Measurements from ENCODE around the gene KCTD6.

- TF ChIP-seq, protein P1, sequence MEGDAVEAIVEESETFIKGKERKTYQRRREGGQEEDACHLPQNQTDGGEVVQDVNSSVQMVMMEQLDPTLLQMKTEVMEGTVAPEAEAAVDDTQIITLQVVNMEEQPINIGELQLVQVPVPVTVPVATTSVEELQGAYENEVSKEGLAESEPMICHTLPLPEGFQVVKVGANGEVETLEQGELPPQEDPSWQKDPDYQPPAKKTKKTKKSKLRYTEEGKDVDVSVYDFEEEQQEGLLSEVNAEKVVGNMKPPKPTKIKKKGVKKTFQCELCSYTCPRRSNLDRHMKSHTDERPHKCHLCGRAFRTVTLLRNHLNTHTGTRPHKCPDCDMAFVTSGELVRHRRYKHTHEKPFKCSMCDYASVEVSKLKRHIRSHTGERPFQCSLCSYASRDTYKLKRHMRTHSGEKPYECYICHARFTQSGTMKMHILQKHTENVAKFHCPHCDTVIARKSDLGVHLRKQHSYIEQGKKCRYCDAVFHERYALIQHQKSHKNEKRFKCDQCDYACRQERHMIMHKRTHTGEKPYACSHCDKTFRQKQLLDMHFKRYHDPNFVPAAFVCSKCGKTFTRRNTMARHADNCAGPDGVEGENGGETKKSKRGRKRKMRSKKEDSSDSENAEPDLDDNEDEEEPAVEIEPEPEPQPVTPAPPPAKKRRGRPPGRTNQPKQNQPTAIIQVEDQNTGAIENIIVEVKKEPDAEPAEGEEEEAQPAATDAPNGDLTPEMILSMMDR (IDR thresholded peaks at IDR 0.05) = no peak
- no peak for TF ChIP-seq POLR2A (IDR thresholded peaks at IDR 0.05)
Measured at GRCh38 chr3:58482917-58483636, 8.8 kb upstream of the KCTD6 start.

All from testis (tissue), 2 donors.